UCSD-AML1 (cell line): ENCODE results near the gene INSIG1.

ENCODE experiments used
- DNase-seq: peaks from one replicate; lab custom pipeline; 2025; ENCODE audit not compliant: unreplicated experiment; lab: John Stamatoyannopoulos, UW

The INSIG1 gene

DNA sequence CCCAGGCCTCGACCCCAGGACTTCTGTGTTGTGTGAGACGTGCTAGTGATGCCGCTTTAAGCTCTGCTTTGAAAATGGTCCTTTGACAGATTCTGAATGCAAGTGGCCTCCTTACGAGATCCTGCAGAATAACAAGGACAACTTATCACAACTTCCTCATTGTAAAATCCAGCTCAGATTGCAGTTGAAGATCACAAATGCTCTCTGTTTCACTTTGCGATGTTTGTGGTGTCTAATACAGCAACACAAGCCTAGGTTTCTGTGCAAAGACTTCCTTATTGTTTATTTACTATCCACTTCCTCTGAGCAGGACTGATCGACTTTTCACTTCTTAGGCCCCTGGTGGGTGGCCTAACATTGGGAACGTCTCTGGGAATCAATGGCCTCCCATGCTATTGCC, 31.7 kb upstream of the INSIG1 start:
- DNase-seq: no peak

GRCh38 chr7:155266440-155266839, 31.2 kb upstream of the INSIG1 start:
- DNase-seq: no peak

GRCh38 chr7:155267023-155267422, 30.7 kb upstream of the INSIG1 start:
- DNase-seq: no peak

GRCh38 chr7:155267436-155267835, 30.2 kb upstream of the INSIG1 start:
- DNase-seq: no peak

GRCh38 chr7:155268211-155268610, 29.5 kb upstream of the INSIG1 start:
- no peak for DNase-seq

DNA sequence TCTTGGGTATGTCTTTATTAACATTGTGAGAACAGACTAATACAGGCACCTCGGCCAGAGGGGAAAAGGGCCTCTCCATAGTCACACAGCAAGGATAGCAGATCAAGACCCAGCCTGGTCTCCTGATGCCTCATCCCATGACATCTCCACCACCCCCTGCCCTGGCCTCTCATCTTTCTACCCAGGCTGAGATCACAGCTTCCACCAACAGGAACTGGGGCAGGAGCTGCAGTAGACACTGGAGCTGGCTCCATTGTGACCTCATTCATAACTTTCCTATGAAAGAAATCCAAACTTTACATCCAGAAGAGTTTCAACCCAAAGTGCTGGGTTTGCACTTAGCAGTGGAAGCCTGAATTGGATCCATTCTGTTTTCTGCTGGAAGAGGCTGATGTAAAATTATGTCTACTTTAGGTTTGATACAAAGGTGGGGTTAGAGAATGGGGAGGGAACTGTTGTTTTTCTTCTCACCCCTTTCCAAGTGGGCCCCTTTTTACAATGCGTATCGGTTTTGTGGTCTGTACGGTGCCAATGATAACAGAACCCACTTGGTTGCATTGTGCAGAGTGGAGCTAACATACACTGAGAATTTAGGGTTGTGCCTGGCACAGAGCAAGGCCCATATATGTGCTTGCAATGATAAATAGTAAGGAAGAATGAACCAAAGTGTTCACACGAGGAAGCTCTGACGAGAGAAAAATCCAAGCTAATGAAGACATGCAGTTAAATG, 28.6 kb upstream of the INSIG1 start:
- no peak for DNase-seq

DNA sequence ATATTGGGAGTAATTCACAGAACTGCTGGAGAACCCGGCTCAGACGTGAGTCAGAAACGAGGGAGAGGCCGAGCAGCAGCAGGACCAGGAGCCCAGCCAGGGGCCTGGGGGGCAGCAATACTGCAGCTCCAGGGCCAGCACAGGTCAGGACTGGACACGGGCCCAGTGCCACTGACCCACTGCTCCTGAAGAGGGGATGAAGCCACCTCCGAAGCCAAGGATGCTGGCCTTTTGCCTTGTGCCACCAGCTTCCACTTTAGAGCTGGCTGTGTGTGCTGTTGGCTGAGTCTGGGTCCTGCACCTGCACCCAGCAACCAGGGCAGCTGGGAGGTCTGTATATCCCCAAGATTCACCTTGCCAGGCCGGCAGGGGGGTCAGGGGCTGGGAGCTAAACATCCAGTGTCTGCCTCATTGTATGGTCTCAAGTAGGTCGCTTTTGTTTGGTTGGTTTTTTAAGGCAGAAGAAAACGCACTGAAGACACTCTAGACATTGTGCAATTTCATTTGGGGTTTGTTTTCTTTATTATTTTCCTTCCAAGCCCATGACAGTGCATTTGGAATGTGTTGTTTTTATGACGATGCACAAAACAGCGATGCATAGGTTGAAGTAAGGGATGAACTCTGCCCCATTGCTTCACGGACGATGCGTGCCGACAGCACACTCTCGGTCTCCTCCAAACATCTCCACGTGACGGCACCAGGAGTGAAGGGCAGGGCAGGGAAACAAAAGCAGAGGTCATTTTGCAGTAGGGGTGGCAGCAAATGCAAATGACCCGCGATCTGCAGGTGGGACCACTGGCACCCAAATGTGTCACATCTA, 27.7 kb upstream of the INSIG1 start:
- no peak for DNase-seq

GRCh38 chr7:155270861-155271260, 26.8 kb upstream of the INSIG1 start:
- no peak for DNase-seq

DNA sequence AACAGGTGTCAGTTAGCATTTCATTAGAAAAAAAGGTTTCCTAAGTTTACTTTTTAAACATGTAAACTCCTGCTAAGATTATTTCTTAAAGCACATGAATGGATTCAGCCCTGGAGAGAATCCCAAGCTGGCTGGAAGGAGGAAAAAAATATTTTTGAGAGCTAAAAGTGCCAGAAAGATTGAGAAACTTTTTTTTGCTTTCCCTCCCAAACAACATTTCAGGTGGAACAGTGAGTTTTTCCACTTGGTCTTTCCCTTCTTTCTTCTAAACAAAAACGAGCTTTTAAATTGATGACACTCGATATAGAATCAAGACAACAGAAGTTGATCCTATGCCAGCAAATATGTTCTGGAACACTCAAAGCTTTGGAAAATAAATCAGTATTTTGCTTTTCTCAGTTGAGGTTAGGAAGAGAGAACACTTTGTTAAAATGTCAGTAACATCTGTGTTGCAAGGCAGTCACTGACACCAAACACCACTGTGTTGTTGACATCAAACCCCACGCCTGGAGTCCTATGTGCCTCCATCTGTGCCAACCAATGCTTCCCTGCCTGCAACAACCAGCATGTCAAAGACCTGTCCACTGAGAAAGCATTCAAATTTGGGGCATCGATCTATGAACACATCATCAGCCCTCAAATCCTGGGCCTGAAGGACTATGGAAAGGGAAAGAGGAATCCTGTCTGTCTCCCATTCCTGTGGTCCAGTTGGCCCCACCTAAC, 22.9 kb upstream of the INSIG1 start:
- DNase-seq: no peak

DNA sequence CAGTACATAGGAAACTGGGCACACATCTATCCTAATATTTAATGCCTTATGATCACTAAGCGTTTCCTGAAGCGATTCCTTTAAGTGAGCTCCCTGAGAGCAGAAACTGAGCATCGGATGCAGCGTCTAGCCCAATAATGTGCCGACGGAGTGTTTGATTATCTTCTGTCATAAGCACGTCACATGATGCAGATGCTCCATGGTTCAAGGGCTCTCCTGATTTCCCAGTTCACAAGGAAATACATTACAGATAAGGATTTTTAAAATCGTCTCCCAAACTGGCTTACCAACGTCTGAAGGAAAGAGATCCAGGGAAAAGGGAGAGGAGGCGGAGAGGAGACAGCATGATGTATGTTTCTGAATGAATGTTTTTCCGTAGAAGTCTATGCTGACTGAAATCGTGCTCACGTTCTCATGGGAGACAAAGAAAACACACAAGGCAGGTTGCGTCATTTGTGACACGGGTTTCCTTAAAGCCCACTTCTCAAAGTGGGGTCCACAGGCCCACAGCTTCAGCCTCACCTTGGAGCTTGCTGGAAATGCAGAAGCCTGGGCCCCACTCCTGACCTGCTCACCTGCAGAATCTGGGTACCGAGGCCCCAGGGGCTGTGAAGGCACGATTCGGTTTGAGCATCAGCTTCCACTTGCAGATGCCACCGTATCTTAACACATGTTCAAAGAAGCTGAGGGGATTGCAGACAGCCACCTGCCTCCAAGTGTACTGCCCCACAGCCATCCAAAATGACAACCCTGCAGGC, 21.5 kb upstream of the INSIG1 start:
- DNase-seq: no peak

DNA sequence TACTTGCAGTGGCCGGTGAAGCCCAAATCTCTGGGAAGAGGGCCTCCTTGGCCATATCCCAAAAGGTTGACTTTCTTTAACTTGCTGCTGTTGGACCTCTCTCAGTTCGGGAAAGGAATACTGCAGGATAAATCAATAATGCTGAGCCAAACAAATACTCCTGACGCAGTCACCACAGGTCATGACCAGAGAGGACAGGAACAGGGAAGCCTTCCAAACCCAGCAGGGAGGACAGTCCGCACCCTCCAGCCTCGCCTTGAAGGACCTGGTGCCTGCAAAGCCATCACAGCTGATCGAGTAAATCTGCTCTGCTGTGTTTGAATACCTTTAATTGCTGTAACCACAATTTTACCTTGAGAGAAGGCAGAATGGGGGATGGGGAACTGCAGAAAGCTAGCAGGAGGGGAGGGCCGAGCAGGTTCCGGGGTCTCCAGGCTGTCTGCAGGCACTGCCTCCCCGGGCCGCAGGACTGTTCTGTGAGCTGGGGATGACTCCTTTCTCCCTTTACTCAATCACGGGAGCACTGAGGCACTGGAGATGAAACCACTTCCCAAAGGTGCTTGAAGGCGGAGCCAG, 20.8 kb upstream of the INSIG1 start:
- no peak for DNase-seq

DNA sequence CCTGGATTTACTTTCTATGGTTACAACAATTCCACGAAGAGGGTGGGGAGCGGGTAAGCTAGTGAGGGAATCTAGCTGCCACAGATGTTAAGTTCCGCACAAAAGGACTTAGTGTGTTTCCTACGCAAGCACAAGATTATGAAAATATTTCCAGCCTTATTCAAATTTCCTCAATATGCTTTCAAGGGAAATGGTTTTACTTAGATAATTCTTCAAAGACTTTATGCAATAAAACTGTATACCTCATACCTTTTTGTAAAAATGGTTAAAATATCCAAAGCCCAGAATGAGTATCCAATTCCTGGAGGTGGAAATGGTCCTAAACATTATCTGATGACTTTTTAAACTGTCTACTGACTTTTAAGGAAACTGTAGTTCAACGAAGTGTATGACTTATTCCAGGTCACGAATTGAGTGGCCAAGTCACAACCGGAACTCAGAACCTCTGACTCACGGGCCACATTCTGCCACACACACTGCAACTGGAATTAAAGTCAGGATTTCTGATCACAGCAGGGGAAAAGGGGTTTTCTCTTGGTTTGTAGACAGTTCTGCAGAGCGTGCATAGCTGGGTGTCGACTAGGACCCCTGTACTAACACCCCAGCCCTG, 20.2 kb upstream of the INSIG1 start:
- no peak for DNase-seq

GRCh38 chr7:155278921-155279320, 18.8 kb upstream of the INSIG1 start:
- no peak for DNase-seq

DNA sequence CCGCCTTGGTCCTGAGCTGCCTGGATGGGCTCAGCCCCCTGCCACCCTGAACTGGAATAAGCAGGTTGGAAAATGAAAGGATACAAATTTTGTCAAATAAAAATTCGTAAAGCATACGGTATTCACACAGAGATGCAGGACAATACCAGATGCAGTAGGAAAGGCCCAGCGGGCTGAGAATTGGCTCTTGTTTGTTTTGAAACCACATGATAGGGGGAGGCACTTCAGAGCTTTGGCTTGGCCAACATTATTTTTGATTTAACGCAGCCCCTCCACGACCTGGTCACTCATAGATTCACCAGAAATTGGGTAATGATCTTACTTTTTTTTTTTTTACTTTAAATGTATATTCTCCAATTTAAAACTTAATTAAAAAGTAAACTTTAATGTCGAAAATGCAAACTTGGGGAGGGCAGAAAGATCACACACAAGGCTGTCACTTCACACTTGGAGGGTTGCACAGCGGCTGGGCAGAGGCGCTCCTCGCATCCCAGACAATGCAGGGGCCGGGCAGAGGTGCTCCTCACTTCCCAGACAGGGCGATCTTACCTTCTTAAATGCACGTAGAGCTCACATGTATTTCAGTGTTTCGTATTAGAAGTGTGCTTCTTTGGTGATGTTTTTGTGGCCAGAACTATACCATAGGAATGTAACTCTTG, 17.8 kb upstream of the INSIG1 start:
- no peak for DNase-seq

DNA sequence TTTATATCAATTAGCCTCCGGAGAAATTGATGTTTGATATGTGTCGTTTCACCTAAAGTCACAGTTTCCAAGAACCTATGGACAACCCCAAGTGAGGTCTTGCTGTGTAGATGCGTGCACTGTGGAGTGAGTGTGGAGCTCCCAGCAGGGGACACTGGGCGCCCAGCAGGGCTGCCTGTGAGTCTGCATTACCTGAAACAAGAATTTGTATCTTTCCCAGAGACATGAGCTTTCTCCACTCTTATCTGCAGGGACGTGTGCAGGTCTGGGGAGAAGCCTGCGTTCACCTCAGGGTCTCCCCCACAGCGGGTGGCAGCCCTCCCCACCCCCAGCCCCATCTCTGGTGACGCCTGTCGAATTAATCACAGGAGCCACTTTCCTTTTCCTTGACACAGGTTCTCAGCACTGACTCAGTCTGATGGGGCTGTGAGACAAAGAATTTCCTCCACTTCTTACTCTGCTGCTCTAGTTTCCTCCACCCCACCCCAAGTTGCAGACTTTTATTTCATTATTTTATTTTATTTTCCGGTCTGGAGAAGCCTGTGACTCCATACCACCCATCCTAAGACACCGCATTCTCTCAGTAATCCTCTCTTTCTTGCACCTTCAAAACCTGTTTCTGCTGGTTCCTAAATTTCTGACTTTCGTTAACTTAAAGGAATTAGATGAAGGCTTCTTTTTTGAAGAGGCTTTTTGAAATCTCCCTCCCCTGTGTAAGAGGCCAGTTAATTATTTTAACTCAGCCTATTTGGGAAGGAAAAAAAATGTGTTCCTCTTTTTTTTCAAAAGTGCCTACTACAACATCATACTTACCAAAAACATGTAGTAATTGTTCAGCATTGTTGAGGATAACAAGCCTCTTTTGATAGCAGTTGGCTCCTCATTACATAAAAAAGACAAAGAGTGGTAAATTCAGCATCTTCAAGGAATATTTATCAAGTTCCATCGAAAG, 17.0 kb upstream of the INSIG1 start:
- no peak for DNase-seq

GRCh38 chr7:155281398-155281969, 16.2 kb upstream of the INSIG1 start:
- DNase-seq: no peak

DNA sequence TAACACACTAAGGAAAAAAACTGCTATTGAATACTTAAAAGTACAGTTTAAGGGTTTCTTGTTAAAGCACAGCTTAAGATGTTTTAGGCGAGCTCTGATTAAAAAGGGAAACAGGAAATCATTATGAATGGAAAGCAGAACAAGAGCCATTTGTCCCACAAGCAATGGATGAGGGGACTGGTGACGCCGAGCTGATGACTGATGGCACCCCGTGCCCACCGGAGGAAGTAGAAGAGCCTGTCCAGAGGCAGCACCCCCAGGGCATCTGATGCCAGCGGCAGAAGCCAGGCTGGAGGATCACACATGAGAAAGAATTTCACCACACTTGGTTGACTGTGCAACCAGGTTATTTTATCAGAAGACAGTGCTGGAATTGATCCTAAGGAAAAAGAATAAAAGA, 15.0 kb upstream of the INSIG1 start:
- peak; percentile 19 for DNase-seq

DNA sequence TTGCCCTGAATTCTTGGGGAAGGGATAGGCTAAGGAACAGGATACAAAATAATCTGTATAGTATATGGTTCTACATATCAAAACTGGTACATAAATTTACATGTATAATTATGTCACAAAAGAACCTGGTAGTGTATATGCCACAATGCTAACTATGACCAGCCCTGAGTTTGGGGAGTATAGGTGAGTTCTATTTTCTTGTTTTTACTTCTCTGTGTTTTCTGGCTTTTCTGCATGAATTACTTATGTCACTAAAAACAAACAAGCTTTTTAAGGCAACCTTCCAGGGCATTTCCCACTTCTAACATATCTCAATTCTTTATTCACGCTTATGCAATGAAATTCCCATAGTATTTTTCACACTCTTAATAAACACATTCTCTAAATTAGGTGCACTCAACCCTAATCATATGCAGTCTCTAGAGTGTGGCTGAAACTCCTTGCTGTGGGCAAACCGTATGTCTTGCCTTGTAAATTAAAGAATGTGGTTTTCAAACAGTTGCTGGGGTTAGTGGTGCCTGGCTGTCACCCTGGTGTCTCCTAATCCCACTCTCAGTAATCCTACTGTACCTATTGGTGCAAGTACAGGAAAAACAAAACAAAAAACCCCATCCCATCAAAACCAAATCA, 14.0 kb upstream of the INSIG1 start:
- DNase-seq: no peak
